ENCODE data around the gene SIPA1L3.

DNA sequence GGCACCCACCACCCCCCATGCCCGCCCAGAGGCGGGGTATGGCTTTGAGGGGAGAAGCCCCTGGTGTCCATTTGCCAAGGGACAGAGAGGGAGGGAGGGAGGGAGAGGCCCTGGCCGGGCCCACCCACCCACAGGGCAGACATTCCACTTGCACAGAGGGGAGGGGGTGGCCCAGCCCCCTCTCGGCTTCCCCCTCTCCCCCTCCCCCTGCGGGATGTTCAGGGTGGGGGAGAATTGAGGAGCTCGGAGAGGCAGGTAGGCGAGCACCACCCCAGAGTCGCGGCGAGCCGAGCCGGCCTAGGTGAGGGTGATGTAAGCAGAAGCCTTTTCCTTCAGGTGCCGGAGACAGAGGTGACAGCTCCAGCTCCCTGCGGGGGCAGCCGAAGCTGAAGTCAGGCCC, 304.8 kb downstream of the SIPA1L3 start:
- TF ChIP-seq, protein P1, sequence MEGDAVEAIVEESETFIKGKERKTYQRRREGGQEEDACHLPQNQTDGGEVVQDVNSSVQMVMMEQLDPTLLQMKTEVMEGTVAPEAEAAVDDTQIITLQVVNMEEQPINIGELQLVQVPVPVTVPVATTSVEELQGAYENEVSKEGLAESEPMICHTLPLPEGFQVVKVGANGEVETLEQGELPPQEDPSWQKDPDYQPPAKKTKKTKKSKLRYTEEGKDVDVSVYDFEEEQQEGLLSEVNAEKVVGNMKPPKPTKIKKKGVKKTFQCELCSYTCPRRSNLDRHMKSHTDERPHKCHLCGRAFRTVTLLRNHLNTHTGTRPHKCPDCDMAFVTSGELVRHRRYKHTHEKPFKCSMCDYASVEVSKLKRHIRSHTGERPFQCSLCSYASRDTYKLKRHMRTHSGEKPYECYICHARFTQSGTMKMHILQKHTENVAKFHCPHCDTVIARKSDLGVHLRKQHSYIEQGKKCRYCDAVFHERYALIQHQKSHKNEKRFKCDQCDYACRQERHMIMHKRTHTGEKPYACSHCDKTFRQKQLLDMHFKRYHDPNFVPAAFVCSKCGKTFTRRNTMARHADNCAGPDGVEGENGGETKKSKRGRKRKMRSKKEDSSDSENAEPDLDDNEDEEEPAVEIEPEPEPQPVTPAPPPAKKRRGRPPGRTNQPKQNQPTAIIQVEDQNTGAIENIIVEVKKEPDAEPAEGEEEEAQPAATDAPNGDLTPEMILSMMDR (IDR thresholded peaks at IDR 0.05), result no peak
- no peak for TF ChIP-seq POLR2A (IDR thresholded peaks at IDR 0.05)
